T-cell (primary cell): Measurements from ENCODE around the gene MAP2K4. TPM values are rescaled to one million over a fixed set of nuclear protein-coding genes. Genes with fewer than 3 reads are reported as not detected.

Experiments
- ATAC-seq, 4 experiments: fragments of 200-7000 bp in 3 of 4; fragments of 150-1000 bp in 1 of 4; cut with Tn5 transposase; replicated peaks in 1 of 4; 1 replicate in 3 of 4; 2 replicates in 1 of 4; pipeline ENCODE4 v1.10.0; 2021; ENCODE audit warnings: moderate library complexity in 3 of 4, mild to moderate bottlenecking in 2 of 4, moderate number of reproducible peaks in 1 of 4
- CTCF ChIA-PET, 2 donors: fragments of 300-600 bp; sonication (Branson Sonifier 250); formaldehyde crosslinking; loops; one replicate each; lab custom pipeline; 2022; ENCODE audit warnings: antibody characterized with exemption in 2 of 2; lab: Charles Lee
- POLR2A ChIA-PET, 2 donors: fragments of 300-600 bp; sonication (Branson Sonifier 250); formaldehyde crosslinking; loops; one replicate each; lab custom pipeline; 2022; ENCODE audit warnings: antibody characterized with exemption in 2 of 2; lab: Charles Lee
- DNase-seq, 35 experiments: peaks; one replicate each; pipeline versions ENCODE4 v3.0.0 to v3.0.0-alpha.2; 2013 to 2023
- H3K27ac ChIP-seq: one replicate; pipeline ENCODE4 v1.5.1; 2013; ENCODE audit warnings: low read length
- H3K27me3 ChIP-seq, 2 experiments: replicated peaks in 1 of 2; 1 replicate in 1 of 2; 2 replicates in 1 of 2; pipeline versions ENCODE4 v1.6.1 to v1.7.0; 2013; ENCODE audit warnings: low read length in 1 of 2, mixed read lengths in 1 of 2; ENCODE audit not compliant: control insufficient read depth in 2 of 2, insufficient read depth in 2 of 2; ENCODE audit errors: extremely low read depth in 1 of 2
- H3K36me3 ChIP-seq, 2 donors: 1 replicate in 1 of 2; 2 replicates in 1 of 2; pipeline versions ENCODE4 v1.6.1 to v1.7.0; 2013; ENCODE audit warnings: low read length in 1 of 2; ENCODE audit not compliant: control insufficient read depth in 2 of 2, insufficient read depth in 1 of 2; ENCODE audit errors: extremely low read depth in 1 of 2
- H3K4me1 ChIP-seq, 2 experiments: 1 replicate in 1 of 2; 2 replicates in 1 of 2; pipeline versions ENCODE4 v1.6.1 to v1.7.0; 2013; ENCODE audit warnings: low read length in 2 of 2, mixed read lengths in 1 of 2; ENCODE audit not compliant: insufficient read depth in 2 of 2, control insufficient read depth in 1 of 2; ENCODE audit errors: extremely low read depth in 1 of 2
- H3K4me3 ChIP-seq, 2 donors: 1 replicate in 1 of 2; 2 replicates in 1 of 2; pipeline versions ENCODE4 v1.5.1 to v1.7.0; 2013; ENCODE audit warnings: mild to moderate bottlenecking in 2 of 2, low read length in 1 of 2, moderate library complexity in 1 of 2; ENCODE audit not compliant: control insufficient read depth in 1 of 2; ENCODE audit errors: extremely low read depth in 1 of 2
- H3K9me3 ChIP-seq: 2 replicates; pipeline ENCODE4 v1.7.0; 2013
- H3K27ac Mint-ChIP-seq, 2 donors: one replicate each; pipeline ENCODE4 v1.8.0; 2020 to 2021; ENCODE audit warnings: mild to moderate bottlenecking in 2 of 2, mixed read lengths in 2 of 2
- H3K27me3 Mint-ChIP-seq, 2 donors: one replicate each; pipeline ENCODE4 v1.8.0; 2021 to 2022; ENCODE audit warnings: mixed read lengths in 2 of 2
- H3K36me3 Mint-ChIP-seq: one replicate; pipeline ENCODE4 v1.8.0; 2021; ENCODE audit warnings: mixed read lengths
- H3K4me1 Mint-ChIP-seq, 3 donors: one replicate each; pipeline ENCODE4 v1.8.0; 2020 to 2022; ENCODE audit warnings: mixed read lengths in 3 of 3, mild to moderate bottlenecking in 1 of 3
- H3K4me3 Mint-ChIP-seq, 3 donors: one replicate each; pipeline ENCODE4 v1.8.0; 2020 to 2022; ENCODE audit warnings: mild to moderate bottlenecking in 3 of 3, mixed read lengths in 3 of 3, moderate library complexity in 3 of 3
- H3K9me3 Mint-ChIP-seq, 3 donors: one replicate each; pipeline ENCODE4 v1.8.0; 2020 to 2022; ENCODE audit warnings: mixed read lengths in 3 of 3
- WGBS: methylation state at CpG from one replicate; pipeline ENCODE4 v1.1.5; 2013; ENCODE audit warnings: missing lambda C conversion rate; ENCODE audit not compliant: insufficient coverage; 5-methylcytosine and 5-hydroxymethylcytosine counted together
- total RNA-seq, 35 experiments: library from RNA in 6 of 35; stranded (reverse) in 6 of 35; fragments of 120-200 nt in 1 of 35; gene quantifications; one replicate each; pipeline versions ENCODE4 v1.2.1 to v1.2.4 and lab custom pipeline; 2013 to 2026

Gene MAP2K4
- total RNA-seq, 5 donors from 2014 or later (not counting 1 experiment from before 2014, with no cell fraction given): 29.4 to 34.6 (median 33.6) TPM

DNA sequence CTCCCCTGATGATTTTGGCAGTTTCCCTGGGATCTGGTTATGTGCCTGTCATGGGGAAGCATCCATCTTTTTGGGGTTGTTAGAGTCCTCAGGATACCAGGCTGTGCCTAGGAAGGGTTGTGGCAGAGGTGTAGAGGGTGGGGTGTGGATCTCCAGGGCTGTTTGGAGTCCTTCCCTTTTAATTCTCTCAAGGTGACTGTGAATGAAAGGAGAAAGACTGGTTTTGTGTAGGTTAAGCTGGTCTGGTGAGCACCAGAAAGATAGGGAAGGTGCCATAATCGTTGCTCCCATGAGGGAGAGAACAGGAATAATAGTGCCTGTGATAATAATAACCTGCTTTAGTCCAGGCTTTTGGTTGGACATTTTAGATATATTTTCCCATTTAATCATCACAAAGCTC, 7.0 kb downstream of the MAP2K4 start:
- CTCF ChIA-PET: interaction anchor here in 1 of 2 donors (0.9 kb wide), 1 partner anchor 30 kb away, joined by 5 read pairs; the partner anchor contains the start of gene ZNF18
- no peaks in the 10 kb centered on the region for H3K9me3 Mint-ChIP-seq
- H3K27ac Mint-ChIP-seq: no peak overlapping the region
- ATAC-seq (no peak), DNase-seq (no peak)
- Histone ChIP-seq H3K4me3 (no peak overlapping the region), H3K36me3 (no peaks in the 10 kb centered on the region), H3K4me1 (peaks cover 0 to 7% of the 10 kb centered on the region in 2 experiments), H3K27me3 (no peaks in the 10 kb centered on the region), H3K9me3 (no peaks in the 10 kb centered on the region), H3K27ac (no peak overlapping the region)
- H3K36me3 Mint-ChIP-seq: peaks cover 11% of the 10 kb centered on the region
- no peaks in the 10 kb centered on the region for H3K27me3 Mint-ChIP-seq
- POLR2A ChIA-PET: interaction anchor here in 1 of 2 donors (1.1 kb wide), 1 partner anchor 30 kb away, joined by 3 read pairs; the partner anchor contains the start of gene ZNF18
- peaks cover 77 to 85% (median 83%) of the 10 kb centered on the region in 3 donors for H3K4me1 Mint-ChIP-seq
- WGBS: no CpG with 5 or more reads among the region's 1 CpG
- H3K4me3 Mint-ChIP-seq: no peak overlapping the region

DNA sequence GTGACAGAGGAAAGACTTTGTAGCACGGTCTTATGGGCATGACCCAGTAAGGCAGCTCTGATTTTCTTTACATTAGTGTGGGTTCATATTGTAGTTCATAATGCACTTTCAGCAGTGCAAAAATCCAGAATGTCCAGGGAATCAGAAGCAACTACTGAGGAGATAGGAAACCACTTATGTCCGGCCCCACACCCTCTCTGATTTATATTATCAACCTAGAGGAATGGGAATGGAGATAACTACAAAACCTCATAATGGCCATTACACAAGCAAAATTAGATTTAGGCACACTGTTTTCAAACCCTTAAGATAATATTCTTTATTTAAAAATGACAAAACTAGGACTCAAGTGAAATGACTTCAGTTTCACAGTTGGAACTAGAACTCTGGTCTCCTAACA, 7.9 kb downstream of the MAP2K4 start:
- ChIA-PET CTCF (no interaction called here), POLR2A (interaction anchor here in 1 of 2 donors (1.1 kb wide), 1 partner anchor 31 kb away, joined by 3 read pairs; the partner anchor contains the start of gene ZNF18)
- Mint-ChIP-seq H3K36me3 (peaks cover 11% of the 10 kb centered on the region), H3K27ac (no peak overlapping the region), H3K27me3 (no peaks in the 10 kb centered on the region), H3K4me1 (peaks cover 68 to 77% (median 76%) of the 10 kb centered on the region in 3 donors), H3K4me3 (no peak overlapping the region), H3K9me3 (no peaks in the 10 kb centered on the region)
- 100% methylated on average over 1 of the region's 2 CpGs for WGBS
- H3K9me3 ChIP-seq: no peaks in the 10 kb centered on the region
- H3K4me1 ChIP-seq: peaks cover 0 to 5% of the 10 kb centered on the region in 2 experiments
- H3K27me3 ChIP-seq: no peaks in the 10 kb centered on the region
- DNase-seq (no peak), ATAC-seq (no peak)
- no peaks in the 10 kb centered on the region for H3K36me3 ChIP-seq
- no peak overlapping the region for H3K27ac ChIP-seq
- no peak overlapping the region for H3K4me3 ChIP-seq

DNA sequence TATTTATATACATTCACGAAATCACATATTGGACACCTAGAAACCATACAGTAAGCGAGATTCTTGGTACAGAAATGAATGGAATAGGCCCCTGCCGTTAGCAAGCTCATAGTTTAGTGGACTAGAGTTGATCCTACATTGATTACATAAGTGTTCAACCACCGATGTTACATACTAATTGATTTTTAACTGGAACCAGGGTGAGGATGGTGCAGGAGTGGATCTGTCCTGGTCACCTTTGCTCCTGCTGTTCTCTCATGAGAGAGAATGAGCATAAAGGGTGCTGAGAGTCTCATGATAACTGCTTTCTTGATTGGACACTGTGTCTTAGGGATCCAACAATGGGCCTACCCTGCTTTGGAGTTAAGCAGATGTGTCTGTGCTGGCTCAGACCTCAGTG, 13.9 kb downstream of the MAP2K4 start:
- Mint-ChIP-seq H3K27ac (no peak overlapping the region), H3K36me3 (peaks cover 23% of the 10 kb centered on the region), H3K9me3 (no peaks in the 10 kb centered on the region), H3K4me3 (no peak overlapping the region), H3K27me3 (no peaks in the 10 kb centered on the region), H3K4me1 (peaks cover 57 to 58% (median 58%) of the 10 kb centered on the region in 3 donors)
- WGBS: no CpG with 5 or more reads among the region's 4 CpGs
- H3K27ac ChIP-seq: no peak overlapping the region
- POLR2A ChIA-PET: interaction anchor here in 1 of 2 donors (1.5 kb wide), 1 partner anchor 10 kb away, joined by 4 read pairs; no protein-coding TSS in a partner anchor
- no peak for ATAC-seq
- H3K36me3 ChIP-seq: peaks cover 0 to 4% of the 10 kb centered on the region in 2 donors
- no peaks in the 10 kb centered on the region for H3K9me3 ChIP-seq
- no peaks in the 10 kb centered on the region for H3K27me3 ChIP-seq
- no peak for DNase-seq
- no peak overlapping the region for H3K4me3 ChIP-seq
- CTCF ChIA-PET: interaction anchor here in 1 of 2 donors (0.6 kb wide), 1 partner anchor 74 kb away, joined by 3 read pairs; no protein-coding TSS in a partner anchor
- H3K4me1 ChIP-seq: no peaks in the 10 kb centered on the region

DNA sequence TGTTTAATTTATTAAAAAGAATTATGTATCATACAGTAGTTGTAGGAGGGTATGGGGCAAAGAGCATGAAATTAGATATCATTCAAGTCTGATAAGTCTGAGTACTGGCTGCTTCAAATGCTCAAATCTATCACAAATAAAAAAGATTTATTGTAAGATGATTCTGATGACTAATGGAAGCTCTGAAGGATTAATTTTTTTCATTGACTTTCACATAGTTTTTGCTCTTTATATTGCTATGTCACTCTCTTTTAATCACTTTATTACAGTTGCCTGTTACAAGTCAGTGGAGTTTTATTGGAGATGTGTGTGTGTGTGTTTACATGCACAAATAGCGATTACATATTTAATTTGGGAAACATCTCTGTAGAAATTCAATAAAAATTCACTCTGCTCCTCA, 15.0 kb downstream of the MAP2K4 start:
- no peaks in the 10 kb centered on the region for H3K4me1 ChIP-seq
- H3K36me3 ChIP-seq: peaks cover 0 to 4% of the 10 kb centered on the region in 2 donors
- no peaks in the 10 kb centered on the region for H3K9me3 ChIP-seq
- no peak overlapping the region for H3K27ac ChIP-seq
- ChIA-PET CTCF (no interaction called here), POLR2A (no interaction called here)
- H3K4me1 Mint-ChIP-seq: peaks cover 56 to 57% (median 57%) of the 10 kb centered on the region in 3 donors
- DNase-seq: no peak
- H3K27me3 Mint-ChIP-seq: no peaks in the 10 kb centered on the region
- no peak for ATAC-seq
- no CpG with 5 or more reads among the region's 1 CpG for WGBS
- H3K4me3 ChIP-seq: no peak overlapping the region
- peaks cover 23% of the 10 kb centered on the region for H3K36me3 Mint-ChIP-seq
- H3K27me3 ChIP-seq: no peaks in the 10 kb centered on the region
- no peaks in the 10 kb centered on the region for H3K9me3 Mint-ChIP-seq
- no peak overlapping the region for H3K27ac Mint-ChIP-seq
- no peak overlapping the region for H3K4me3 Mint-ChIP-seq

DNA sequence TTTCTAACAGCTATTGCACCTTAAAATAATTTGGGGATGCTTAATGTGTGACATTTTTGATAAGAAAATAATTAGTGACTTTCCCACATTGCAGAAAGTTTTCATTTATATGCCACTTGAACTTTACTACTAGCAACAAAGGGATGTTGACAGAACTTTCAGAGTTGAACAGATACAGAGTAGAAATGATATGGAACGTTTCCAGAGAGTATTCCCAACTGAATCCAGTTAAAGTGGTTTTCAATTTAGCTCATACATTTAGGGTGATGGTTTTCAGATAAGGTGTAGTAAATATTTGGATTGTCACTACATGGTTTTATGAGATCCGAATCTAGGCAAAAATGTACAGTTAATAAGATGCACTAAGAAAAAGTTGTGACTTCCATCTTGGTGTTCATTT, 17.3 kb downstream of the MAP2K4 start:
- Mint-ChIP-seq H3K9me3 (no peaks in the 10 kb centered on the region), H3K36me3 (peaks cover 30% of the 10 kb centered on the region), H3K4me1 (peaks cover 56 to 62% (median 57%) of the 10 kb centered on the region in 3 donors), H3K4me3 (no peak overlapping the region), H3K27ac (no peak overlapping the region), H3K27me3 (no peaks in the 10 kb centered on the region)
- WGBS: no CpG with 5 or more reads among the region's 2 CpGs
- Histone ChIP-seq H3K36me3 (peaks cover 0 to 4% of the 10 kb centered on the region in 2 donors), H3K4me1 (no peaks in the 10 kb centered on the region), H3K27me3 (no peaks in the 10 kb centered on the region), H3K9me3 (no peaks in the 10 kb centered on the region), H3K4me3 (no peak overlapping the region), H3K27ac (no peak overlapping the region)
- ATAC-seq: no peak
- ChIA-PET POLR2A (no interaction called here), CTCF (interaction anchor here in 1 of 2 donors (0.5 kb wide), 1 partner anchor 18 kb away, joined by 3 read pairs; the partner anchor contains the start of gene MAP2K4)
- DNase-seq: no peak

DNA sequence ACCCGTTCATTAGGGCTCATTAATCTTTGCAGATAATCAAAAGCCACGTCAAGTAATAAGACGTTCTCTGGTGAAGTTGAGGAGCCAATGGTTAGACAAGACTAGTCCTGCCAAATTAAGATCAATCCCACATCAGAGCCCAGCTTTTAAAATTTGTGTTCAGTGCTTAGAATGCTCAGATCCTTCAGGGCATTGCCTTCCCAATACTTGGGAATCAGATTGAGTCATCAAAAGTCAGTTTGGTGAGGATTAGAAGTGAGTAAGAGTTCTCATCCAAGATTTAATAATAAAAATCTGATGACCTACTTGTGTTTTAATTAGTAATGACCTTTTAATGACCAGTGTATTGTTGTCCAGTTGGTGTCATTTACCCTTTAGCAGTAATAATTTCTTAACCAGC, 19.8 kb downstream of the MAP2K4 start:
- Mint-ChIP-seq H3K4me1 (peaks cover 71 to 76% (median 72%) of the 10 kb centered on the region in 3 donors), H3K27me3 (no peaks in the 10 kb centered on the region), H3K36me3 (peaks cover 19% of the 10 kb centered on the region), H3K27ac (no peak overlapping the region), H3K9me3 (no peaks in the 10 kb centered on the region), H3K4me3 (no peak overlapping the region)
- Histone ChIP-seq H3K9me3 (no peaks in the 10 kb centered on the region), H3K36me3 (no peaks in the 10 kb centered on the region), H3K27ac (no peak overlapping the region), H3K27me3 (no peaks in the 10 kb centered on the region), H3K4me1 (peaks cover 0 to 8% of the 10 kb centered on the region in 2 experiments), H3K4me3 (no peak overlapping the region)
- WGBS: no CpG with 5 or more reads among the region's 3 CpGs
- DNase-seq: no peak
- POLR2A ChIA-PET: no interaction called here
- no peak for ATAC-seq
- CTCF ChIA-PET: interaction anchor here in 1 of 2 donors (0.5 kb wide), 1 partner anchor 87 kb away, joined by 3 read pairs; no protein-coding TSS in a partner anchor
